Brain microvascular endothelial cell (primary cell): ENCODE measurements around the gene GNB1L.

Source experiments
- DNase-seq: peaks from one replicate; pipeline ENCODE4 v3.0.0-alpha.2; 2020
- H3K27ac ChIP-seq: fragments of 250-450 bp; sonication (Bioruptor Pico); 2 replicates; pipeline ENCODE4 v1.5.1; 2020; ENCODE audit warnings: mild to moderate bottlenecking, moderate library complexity
- H3K27me3 ChIP-seq: fragments of 250-450 bp; sonication (Bioruptor Pico); replicated peaks from 2 replicates; pipeline ENCODE4 v1.5.1; 2020; ENCODE audit warnings: mild to moderate bottlenecking
- H3K36me3 ChIP-seq: fragments of 250-450 bp; sonication (Bioruptor Pico); replicated peaks from 2 replicates; pipeline ENCODE4 v1.5.1; 2020; ENCODE audit warnings: mild to moderate bottlenecking
- H3K4me3 ChIP-seq: 2 replicates; pipeline ENCODE4 v1.5.1; 2011; ENCODE audit warnings: low read depth, mild to moderate bottlenecking, control low read depth, low read length, moderate library complexity
- in situ Hi-C: cut with HindIII; loops from 2 replicates; pipeline ENCODE4 v1.10.0; 2017; ENCODE audit warnings: low sequenced_read_pairs, low pct_ligation_motif_present
- TF ChIP-seq, protein P1 (sequence below): IDR thresholded peaks from 2 replicates; pipeline ENCODE4 v1.5.1; 2011; ENCODE audit warnings: low read depth, mild to moderate bottlenecking, moderate library complexity, low read length, control low read depth, inconsistent platforms; ENCODE audit errors: missing control alignments

Gene GNB1L

DNA sequence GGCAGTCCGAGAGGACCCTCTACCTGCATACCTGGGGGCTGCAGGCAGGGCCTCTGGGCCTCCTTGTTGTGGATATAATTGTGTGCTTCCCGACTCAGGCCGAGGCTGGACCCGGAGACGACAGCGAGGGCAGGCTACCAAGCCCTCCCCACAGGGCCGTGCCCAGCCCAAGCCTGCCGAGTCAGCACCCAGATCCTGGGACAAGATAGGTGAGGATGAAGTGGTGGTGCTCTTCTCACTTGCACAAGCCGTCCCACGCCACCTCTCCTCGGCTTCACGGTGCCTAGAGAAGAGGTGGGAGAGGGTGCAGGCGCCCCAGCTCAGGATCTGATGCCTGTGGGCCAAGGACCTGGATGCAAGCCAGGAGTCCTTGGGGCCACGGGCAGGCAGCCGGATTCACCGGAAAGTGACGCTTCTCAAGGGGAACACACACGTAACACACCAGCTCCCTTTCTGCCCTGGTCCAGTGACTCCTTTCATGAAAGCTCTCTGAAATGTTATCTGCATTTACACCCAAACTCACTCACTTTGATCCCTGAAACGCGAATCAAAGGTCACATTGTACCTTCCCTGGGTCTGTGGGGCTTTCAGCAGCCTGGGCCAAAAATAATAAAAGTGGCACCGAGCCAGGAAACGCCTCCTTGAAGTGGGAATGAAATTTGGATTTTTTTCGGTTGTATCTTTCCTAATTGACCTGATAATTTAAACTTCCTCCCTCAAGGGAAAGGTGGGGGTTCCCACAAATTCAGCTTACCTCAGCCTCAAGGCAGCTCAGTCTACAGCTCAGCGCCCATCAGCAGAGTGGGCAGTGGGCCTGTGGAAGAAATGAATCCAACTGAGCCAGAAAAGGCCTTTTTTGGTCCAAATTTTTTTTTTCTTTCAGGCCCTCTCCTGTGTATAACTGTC is 1.1 kb upstream of the GNB1L start:
- Histone ChIP-seq H3K27ac (peak overlapping the region; percentile 79), H3K27me3 (no peaks in the 10 kb centered on the region), H3K36me3 (peaks cover 15% of the 10 kb centered on the region), H3K4me3 (peak overlapping the region; percentile 90)
- in situ Hi-C loops, result no loop called here
- no peak for DNase-seq
- TF ChIP-seq, protein P1, sequence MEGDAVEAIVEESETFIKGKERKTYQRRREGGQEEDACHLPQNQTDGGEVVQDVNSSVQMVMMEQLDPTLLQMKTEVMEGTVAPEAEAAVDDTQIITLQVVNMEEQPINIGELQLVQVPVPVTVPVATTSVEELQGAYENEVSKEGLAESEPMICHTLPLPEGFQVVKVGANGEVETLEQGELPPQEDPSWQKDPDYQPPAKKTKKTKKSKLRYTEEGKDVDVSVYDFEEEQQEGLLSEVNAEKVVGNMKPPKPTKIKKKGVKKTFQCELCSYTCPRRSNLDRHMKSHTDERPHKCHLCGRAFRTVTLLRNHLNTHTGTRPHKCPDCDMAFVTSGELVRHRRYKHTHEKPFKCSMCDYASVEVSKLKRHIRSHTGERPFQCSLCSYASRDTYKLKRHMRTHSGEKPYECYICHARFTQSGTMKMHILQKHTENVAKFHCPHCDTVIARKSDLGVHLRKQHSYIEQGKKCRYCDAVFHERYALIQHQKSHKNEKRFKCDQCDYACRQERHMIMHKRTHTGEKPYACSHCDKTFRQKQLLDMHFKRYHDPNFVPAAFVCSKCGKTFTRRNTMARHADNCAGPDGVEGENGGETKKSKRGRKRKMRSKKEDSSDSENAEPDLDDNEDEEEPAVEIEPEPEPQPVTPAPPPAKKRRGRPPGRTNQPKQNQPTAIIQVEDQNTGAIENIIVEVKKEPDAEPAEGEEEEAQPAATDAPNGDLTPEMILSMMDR, result no peak

DNA sequence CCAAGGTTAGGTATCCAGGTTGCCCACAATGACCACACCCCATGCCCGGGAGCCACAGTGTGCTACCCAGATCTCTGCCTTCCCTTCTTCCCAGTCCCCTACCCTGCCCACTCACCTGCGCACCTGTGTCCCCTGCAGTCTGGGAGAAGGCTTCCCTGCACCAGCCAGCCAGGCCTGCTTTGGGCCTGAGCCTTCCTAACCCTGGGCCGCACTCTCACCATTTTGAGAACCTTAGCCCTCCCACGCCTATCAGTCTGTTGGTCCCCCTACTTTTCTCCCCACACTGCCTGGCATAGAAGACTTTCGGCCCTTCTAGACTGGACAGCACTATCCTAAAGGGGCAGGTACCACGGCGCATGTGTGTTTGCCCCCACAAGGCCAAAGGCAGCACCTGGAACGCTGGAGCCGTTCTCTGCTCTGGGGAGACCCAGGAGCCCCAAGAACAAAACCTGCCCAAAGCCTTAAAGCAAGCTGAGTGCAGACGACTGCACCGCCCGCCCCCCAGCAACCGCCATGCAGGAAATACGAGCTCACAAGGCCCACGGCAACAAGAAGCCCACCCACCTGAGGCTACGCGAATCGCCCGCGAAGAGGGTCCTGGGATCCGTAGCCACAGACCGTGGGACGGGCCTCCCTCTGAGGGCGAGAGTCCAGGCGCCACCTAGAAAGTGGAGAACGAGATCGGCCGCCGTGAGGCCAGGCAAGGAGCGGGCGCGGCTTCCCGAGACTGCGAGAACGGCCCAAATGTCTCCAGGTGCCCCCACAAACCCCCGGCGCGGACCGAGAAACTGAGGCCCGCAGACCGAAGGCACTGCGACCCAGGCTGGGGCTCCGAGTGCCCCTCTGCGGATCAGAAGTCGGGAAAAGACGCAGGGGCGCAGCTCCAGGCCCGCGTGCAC is 546 bp downstream of the GNB1L start:
- peak overlapping the region; percentile 45 for H3K27ac ChIP-seq
- H3K27me3 ChIP-seq, result no peaks in the 10 kb centered on the region
- H3K36me3 ChIP-seq, result peaks cover 23% of the 10 kb centered on the region
- TF ChIP-seq, protein P1, result no peak
- in situ Hi-C loops, result no loop called here
- peak overlapping the region; percentile 90 for H3K4me3 ChIP-seq
- DNase-seq, result no peak

DNA sequence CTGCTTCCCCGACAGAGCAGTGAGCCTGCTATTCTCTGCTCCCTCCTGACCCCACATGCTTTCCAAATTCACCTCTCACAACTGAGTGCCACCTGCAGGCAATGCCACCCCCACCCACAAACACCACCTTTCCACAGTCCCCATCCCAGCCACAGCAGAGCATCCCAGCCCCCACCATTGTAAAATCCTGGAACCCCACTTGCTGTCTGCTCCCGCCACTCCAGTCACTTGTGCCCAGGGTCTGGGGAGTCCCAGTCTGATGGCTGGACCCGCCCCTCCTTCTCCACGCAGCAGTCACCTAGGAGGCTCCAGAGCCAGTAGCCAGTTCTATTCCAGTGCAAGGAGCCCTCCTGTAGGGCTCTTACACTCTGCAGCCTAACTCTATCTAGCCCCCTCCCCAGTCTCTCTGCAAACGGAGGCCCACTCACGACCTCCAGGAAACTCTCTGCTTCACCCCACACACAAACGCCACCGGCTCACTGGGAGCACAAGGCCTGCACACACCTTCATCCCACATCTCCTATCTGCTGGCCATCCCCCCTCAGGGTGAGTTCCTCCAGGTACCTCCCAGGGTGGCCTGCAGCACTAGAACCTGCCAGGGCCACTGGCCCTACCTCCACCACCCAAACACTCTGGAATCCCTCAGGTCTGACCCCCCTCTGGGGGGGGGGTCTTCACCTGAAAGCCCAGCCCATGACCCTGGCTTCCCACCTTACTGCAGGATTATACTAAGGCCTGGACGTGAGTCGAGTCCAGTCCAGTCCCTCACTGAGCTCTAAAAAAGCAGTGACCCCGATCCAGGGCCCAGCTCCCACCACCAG is 1.4 kb downstream of the GNB1L start:
- TF ChIP-seq, protein P1, result no peak
- Histone ChIP-seq H3K36me3 (peaks cover 25% of the 10 kb centered on the region), H3K27me3 (no peaks in the 10 kb centered on the region), H3K27ac (no peak overlapping the region), H3K4me3 (peak overlapping the region; percentile 90)
- no peak for DNase-seq
- in situ Hi-C loops, result no loop called here

DNA sequence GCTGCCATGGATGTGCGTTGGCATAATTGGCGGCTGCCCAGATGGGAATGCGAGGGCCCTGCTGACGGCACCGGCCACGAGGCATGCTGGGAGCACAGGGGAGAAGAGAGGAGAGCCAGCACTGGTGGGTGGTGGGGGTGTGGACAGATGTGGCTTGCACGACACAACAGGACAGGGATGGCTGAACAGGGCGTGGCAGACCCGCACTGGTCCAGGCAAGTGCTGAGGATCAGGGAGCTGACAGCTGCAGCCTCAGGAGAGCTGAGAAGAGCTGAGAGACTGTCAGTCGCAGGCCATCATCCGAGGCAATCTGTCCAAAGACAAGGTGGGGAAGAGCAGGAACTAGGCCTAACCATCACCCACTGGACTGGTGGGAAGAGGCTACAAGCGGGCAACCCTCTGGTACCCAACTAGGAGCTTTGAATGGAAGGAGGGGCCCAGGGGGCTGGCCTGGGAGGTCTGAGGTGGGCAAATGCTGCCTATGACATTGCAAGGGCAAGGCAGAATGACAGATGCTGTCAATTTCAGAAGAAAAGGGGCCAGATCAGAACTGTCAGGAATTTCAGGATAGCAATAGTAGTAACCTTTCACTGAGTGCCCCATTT is 2.4 kb downstream of the GNB1L start:
- in situ Hi-C loops, result no loop called here
- Histone ChIP-seq H3K27me3 (no peaks in the 10 kb centered on the region), H3K36me3 (peaks cover 25% of the 10 kb centered on the region), H3K4me3 (no peak overlapping the region), H3K27ac (no peak overlapping the region)
- no peak for DNase-seq
- TF ChIP-seq, protein P1, result no peak
